B cell (primary cell): Measurements from ENCODE around the gene GTPBP6.

Source experiments
- EZH2 ChIP-seq: IDR thresholded peaks from 2 replicates; pipeline ENCODE4 v1.6.1; 2012; ENCODE audit warnings: borderline replicate concordance, low read depth, mild to moderate bottlenecking, moderate library complexity, low read length; ENCODE audit not compliant: insufficient read depth, poor library complexity, severe bottlenecking
- TF ChIP-seq, protein P1 (sequence below): fragments of 200-600 bp; IDR thresholded peaks from one replicate; pipeline ENCODE4 v1.8.0; 2022; ENCODE audit warnings: antibody characterized with exemption, mild to moderate bottlenecking

DNA sequence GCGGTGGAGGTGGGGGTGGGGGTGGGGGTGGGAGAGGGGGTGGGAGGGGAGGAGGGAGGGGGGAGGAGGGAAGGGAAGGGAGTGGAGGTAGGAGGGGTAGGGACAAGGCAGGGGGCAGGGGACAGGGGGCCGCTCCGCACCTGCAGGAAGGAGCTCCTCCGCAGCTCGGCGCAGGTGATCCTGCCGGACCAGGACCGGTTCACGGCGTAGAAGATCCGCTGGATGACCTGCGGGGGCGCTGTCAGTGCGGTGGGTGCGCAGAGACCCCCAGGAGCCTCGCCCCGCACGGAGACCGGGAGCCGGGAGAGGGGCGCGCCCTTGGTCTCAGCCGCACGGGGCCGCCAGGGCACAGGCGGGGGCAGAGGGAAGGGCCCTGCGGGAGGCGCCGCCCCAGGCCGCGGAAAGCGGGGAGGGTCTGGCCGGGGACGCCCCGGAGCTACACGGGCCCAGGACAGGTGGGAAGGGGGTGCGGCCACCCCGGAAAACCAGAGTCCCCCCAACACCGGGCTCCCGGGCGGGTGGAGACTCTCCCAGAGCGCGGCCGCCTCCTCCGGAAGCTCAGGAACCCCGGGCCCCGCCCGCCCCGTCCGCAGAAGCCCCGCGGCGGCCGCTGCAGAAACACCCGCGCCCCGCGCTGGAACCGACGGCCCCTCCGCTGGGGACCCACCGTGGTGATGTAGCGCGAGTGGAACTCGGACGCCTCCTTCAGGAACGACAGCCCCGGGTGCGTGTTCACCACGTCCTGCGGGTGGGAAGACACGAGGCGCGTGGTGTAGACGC, 27.6 kb upstream of the GTPBP6 start:
- TF ChIP-seq, protein P1, sequence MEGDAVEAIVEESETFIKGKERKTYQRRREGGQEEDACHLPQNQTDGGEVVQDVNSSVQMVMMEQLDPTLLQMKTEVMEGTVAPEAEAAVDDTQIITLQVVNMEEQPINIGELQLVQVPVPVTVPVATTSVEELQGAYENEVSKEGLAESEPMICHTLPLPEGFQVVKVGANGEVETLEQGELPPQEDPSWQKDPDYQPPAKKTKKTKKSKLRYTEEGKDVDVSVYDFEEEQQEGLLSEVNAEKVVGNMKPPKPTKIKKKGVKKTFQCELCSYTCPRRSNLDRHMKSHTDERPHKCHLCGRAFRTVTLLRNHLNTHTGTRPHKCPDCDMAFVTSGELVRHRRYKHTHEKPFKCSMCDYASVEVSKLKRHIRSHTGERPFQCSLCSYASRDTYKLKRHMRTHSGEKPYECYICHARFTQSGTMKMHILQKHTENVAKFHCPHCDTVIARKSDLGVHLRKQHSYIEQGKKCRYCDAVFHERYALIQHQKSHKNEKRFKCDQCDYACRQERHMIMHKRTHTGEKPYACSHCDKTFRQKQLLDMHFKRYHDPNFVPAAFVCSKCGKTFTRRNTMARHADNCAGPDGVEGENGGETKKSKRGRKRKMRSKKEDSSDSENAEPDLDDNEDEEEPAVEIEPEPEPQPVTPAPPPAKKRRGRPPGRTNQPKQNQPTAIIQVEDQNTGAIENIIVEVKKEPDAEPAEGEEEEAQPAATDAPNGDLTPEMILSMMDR: no peak
- no peak for TF ChIP-seq EZH2
